ENCODE measurements around the gene LRRC7. TPM values are rescaled to one million over a fixed set of nuclear protein-coding genes. Genes with fewer than 3 reads are reported as not detected.

Gene LRRC7
- total and polyA plus RNA-seq, 2 experiments from 2014 or later = 1.2 TPM; not detected in 1

DNA sequence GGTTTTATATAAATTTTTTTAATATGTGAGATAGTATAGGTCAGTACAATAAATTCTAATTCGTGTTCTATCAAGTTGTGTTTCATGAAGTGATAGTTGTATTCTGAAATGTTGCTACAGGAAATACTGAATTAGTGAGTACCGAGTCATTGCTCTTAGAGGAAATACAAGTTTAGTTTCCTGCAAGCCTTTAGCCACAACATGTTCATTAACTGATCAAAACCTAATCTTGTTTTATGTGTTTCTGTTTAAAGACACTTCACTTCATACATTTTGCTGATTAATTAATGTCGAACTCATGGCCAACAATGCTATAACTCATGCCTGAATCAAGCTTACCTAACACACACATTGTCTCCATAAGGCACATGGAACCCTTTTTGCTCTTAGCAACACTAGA lies 43.6 kb downstream of the LRRC7 start:
- Histone ChIP-seq H3K27ac (ENCODE audit: low read depth) (no peak overlapping the region), H3K27me3 (ENCODE audit: insufficient read depth) (no peaks in the 10 kb centered on the region), H2AFZ (no peak overlapping the region), H3K36me3 (ENCODE audit: insufficient read depth) (no peaks in the 10 kb centered on the region), H3K4me1 (ENCODE audit: insufficient read depth) (no peaks in the 10 kb centered on the region), H3K4me2 (no peak overlapping the region), H3K79me2 (replicated peaks; ENCODE audit: insufficient read depth) (no peaks in the 10 kb centered on the region), H3K9me2 (ENCODE audit: insufficient read depth) (no peaks in the 10 kb centered on the region), H4K20me1 (replicated peaks; ENCODE audit: insufficient read depth) (no peaks in the 10 kb centered on the region), H3K4me3 (no peak overlapping the region), H3F3A (replicated peaks; ENCODE audit: low read depth) (no peaks in the 10 kb centered on the region)
- DNase-seq (ENCODE audit: low spot score) (no peak), ATAC-seq (no peak)
- TF ChIP-seq EZH2 (IDR thresholded peaks at IDR 0.05; ENCODE audit: low read depth, unreplicated experiment) (no peak), REST (IDR thresholded peaks at IDR 0.05; ENCODE audit: unreplicated experiment) (no peak), ZNF331 (CRISPR knock-in tag; IDR thresholded peaks at IDR 0.05; ENCODE audit: low read depth) (no peak), CREB1 (CRISPR knock-in tag; IDR thresholded peaks at IDR 0.05; ENCODE audit: low read depth) (no peak), JUNB (IDR thresholded peaks at IDR 0.05; ENCODE audit: unreplicated experiment) (no peak), NANOG (IDR thresholded peaks at IDR 0.05; ENCODE audit: borderline replicate concordance) (no peak), EZH2phosphoT487 (IDR thresholded peaks at IDR 0.05; ENCODE audit: unreplicated experiment) (no peak), STAT1 (IDR thresholded peaks at IDR 0.05; ENCODE audit: unreplicated experiment) (no peak)
- TF ChIP-seq, protein P1, sequence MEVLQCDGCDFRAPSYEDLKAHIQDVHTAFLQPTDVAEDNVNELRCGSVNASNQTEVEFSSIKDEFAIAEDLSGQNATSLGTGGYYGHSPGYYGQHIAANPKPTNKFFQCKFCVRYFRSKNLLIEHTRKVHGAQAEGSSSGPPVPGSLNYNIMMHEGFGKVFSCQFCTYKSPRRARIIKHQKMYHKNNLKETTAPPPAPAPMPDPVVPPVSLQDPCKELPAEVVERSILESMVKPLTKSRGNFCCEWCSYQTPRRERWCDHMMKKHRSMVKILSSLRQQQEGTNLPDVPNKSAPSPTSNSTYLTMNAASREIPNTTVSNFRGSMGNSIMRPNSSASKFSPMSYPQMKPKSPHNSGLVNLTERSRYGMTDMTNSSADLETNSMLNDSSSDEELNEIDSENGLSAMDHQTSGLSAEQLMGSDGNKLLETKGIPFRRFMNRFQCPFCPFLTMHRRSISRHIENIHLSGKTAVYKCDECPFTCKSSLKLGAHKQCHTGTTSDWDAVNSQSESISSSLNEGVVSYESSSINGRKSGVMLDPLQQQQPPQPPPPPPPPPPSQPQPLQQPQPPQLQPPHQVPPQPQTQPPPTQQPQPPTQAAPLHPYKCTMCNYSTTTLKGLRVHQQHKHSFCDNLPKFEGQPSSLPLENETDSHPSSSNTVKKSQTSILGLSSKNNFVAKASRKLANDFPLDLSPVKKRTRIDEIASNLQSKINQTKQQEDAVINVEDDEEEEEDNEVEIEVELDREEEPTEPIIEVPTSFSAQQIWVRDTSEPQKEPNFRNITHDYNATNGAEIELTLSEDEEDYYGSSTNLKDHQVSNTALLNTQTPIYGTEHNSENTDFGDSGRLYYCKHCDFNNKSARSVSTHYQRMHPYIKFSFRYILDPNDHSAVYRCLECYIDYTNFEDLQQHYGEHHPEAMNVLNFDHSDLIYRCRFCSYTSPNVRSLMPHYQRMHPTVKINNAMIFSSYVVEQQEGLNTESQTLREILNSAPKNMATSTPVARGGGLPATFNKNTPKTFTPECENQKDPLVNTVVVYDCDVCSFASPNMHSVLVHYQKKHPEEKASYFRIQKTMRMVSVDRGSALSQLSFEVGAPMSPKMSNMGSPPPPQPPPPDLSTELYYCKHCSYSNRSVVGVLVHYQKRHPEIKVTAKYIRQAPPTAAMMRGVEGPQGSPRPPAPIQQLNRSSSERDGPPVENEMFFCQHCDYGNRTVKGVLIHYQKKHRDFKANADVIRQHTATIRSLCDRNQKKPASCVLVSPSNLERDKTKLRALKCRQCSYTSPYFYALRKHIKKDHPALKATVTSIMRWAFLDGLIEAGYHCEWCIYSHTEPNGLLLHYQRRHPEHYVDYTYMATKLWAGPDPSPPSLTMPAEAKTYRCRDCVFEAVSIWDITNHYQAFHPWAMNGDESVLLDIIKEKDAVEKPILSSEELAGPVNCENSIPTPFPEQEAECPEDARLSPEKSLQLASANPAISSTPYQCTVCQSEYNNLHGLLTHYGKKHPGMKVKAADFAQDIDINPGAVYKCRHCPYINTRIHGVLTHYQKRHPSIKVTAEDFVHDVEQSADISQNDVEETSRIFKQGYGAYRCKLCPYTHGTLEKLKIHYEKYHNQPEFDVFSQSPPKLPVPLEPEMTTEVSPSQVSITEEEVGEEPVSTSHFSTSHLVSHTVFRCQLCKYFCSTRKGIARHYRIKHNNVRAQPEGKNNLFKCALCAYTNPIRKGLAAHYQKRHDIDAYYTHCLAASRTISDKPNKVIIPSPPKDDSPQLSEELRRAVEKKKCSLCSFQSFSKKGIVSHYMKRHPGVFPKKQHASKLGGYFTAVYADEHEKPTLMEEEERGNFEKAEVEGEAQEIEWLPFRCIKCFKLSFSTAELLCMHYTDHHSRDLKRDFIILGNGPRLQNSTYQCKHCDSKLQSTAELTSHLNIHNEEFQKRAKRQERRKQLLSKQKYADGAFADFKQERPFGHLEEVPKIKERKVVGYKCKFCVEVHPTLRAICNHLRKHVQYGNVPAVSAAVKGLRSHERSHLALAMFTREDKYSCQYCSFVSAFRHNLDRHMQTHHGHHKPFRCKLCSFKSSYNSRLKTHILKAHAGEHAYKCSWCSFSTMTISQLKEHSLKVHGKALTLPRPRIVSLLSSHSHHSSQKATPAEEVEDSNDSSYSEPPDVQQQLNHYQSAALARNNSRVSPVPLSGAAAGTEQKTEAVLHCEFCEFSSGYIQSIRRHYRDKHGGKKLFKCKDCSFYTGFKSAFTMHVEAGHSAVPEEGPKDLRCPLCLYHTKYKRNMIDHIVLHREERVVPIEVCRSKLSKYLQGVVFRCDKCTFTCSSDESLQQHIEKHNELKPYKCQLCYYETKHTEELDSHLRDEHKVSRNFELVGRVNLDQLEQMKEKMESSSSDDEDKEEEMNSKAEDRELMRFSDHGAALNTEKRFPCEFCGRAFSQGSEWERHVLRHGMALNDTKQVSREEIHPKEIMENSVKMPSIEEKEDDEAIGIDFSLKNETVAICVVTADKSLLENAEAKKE (CRISPR knock-in tag; IDR thresholded peaks at IDR 0.05) = no peak
- Mint-ChIP-seq H3K36me3 (ENCODE audit: low read depth) (no peaks in the 10 kb centered on the region), H3K27me3 (ENCODE audit: insufficient read depth, low read depth, poor library complexity) (no peaks in the 10 kb centered on the region), H3K27ac (no peak overlapping the region), H3K4me3 (no peak overlapping the region), H3K9me3 (no peaks in the 10 kb centered on the region), H3K4me1 (no peaks in the 10 kb centered on the region)
